Pancreas (tissue), 10 donors: ENCODE data around the gene USH1G. TPM values are rescaled to one million over a fixed set of nuclear protein-coding genes. Genes with fewer than 3 reads are reported as not detected.

Experiments
- ATAC-seq, 4 donors: fragments of 200-7000 bp; cut with Tn5 transposase; one replicate each; pipeline versions ENCODE4 v1.8.0 to v1.9.1; 2020; ENCODE audit warnings: mild to moderate bottlenecking in 4 of 4, moderate library complexity in 4 of 4
- DNase-seq, 6 donors: peaks; one replicate each; pipeline ENCODE4 v3.0.0-alpha.2; 2020
- FAIRE-seq: peaks from 2 replicates; lab custom pipeline; 2012; peaks lifted over from hg19 to GRCh38; lab: Jason Lieb, UNC
- H3K27ac ChIP-seq, 4 donors: fragments of 200-600 bp; sonication (generic); 1 replicate in 3 of 4; 2 replicates in 1 of 4; pipeline versions ENCODE4 v1.5.0 to v1.8.0; 2020
- H3K27me3 ChIP-seq, 4 donors: fragments of 200-600 bp; one replicate each; pipeline ENCODE4 v1.8.0; 2021
- H3K36me3 ChIP-seq, 3 donors: fragments of 200-600 bp; sonication (generic) in 1 of 3; one replicate each; pipeline versions ENCODE4 v1.5.0 to v1.8.0; 2020 to 2021
- H3K4me1 ChIP-seq, 3 donors: fragments of 200-600 bp; one replicate each; pipeline ENCODE4 v1.8.0; 2021
- H3K4me3 ChIP-seq, 4 donors: fragments of 200-600 bp; sonication (generic) in 2 of 4; one replicate each; pipeline versions ENCODE4 v1.5.0 to v1.8.0; 2020 to 2021
- H3K9me3 ChIP-seq, 4 donors: fragments of 200-600 bp; one replicate each; pipeline ENCODE4 v1.8.0; 2021
- CTCF ChIP-seq, 4 donors: fragments of 200-600 bp; sonication (generic) in 3 of 4; IDR thresholded peaks; one replicate each; pipeline versions ENCODE4 v1.5.0 to v1.8.0; 2021; ENCODE audit warnings: antibody characterized with exemption in 4 of 4
- WGBS, 2 donors: extraction: QIAGEN DNeasy Blood & Tissue Kit; methylation state at CpG; one replicate each; pipeline ENCODE4 v1.1.7; 2013; 5-methylcytosine and 5-hydroxymethylcytosine counted together
- intact Hi-C, 3 donors: fragments of 100-400 bp; cut with DNase I; formaldehyde crosslinking; loops; one replicate each; pipeline versions ENCODE4 v1.11.1 to v1.14.2; 2022
- polyA plus RNA-seq, 2 donors: library from polyadenylated mRNA; stranded (reverse); fragments of 200-250 nt; gene quantifications; one replicate each; pipeline ENCODE4 v1.2.3, GENCODE V29; 2013
- total RNA-seq, 6 donors: library from RNA; stranded (reverse); fragmentation: NEBNext Ultra II Directional in 4 of 6; extraction: Animal tissue kit (Norgen Biotek cat#: 25700) in 4 of 6; gene quantifications; one replicate each; pipeline versions ENCODE4 v1.2.1 to v1.2.4, GENCODE V29; 2021 to 2023
- donor health status: healthy with polysubstance abuse.
- donor health status: DM: no; HTN: no; CAD: no; lungs with moderate emphysema.
- donor health status: DM: no; HTN: no; CAD: no.
- donor health status: control.
- donor health status: control.
- donor health status: Bipolar disorder and iron deficiency.
- donor health status: DM: yes; HTN: yes; CAD: no.
- donor health status: DM: no; HTN: no; CAD: no.
- donor health status: DM: no; HTN: no; CAD: no.
- donor health status: DM: yes; HTN: yes; CAD: no.

USH1G gene
- total and polyA plus RNA-seq, 8 donors: 0.03 to 0.17 (median 0.09) TPM; not detected in 1

GRCh38 chr17:74959826-74960515, 36.9 kb upstream of the USH1G start:
- ATAC-seq: no peak
- Histone ChIP-seq H3K36me3 (peaks cover 7 to 43% (median 22%) of the 10 kb centered on the region in 3 donors), H3K4me3 (no peak overlapping the region), H3K4me1 (peaks cover 0 to 2% (median 0%) of the 10 kb centered on the region in 3 donors), H3K9me3 (no peaks in the 10 kb centered on the region), H3K27me3 (no peaks in the 10 kb centered on the region), H3K27ac (no peak overlapping the region)
- no peak for FAIRE-seq
- 72 to 79% methylated on average over 14 of the region's 14 CpGs for WGBS, 2 donors
- intact Hi-C loops: loop anchor here in 1 of 3 donors (10.0 kb wide), 1 partner anchor 55 kb away; the partner anchor contains the start of gene MRPL58
- peak in 2 of 6 donors; percentile 15 to 73 for DNase-seq
- TF ChIP-seq CTCF (IDR thresholded peaks at IDR 0.05): no peak

- H3K4me1 ChIP-seq: no peaks in the 10 kb centered on the region
- H3K27me3 ChIP-seq: no peaks in the 10 kb centered on the region
- intact Hi-C loops: no loop called here
- peak; percentile 85 to 91 (median 90) for TF ChIP-seq CTCF (IDR thresholded peaks at IDR 0.05)
- FAIRE-seq (no peak), DNase-seq (peak; percentile 44 to 95 (median 77)), ATAC-seq (peak; percentile 34 to 74 (median 68))
- no peak overlapping the region for H3K27ac ChIP-seq
- no peaks in the 10 kb centered on the region for H3K9me3 ChIP-seq
- no peak overlapping the region for H3K4me3 ChIP-seq
- WGBS, 2 donors: 58 to 60% methylated on average over 33 of the region's 33 CpGs
- H3K36me3 ChIP-seq: peaks cover 7 to 61% (median 28%) of the 10 kb centered on the region in 3 donors
These were observed 35.1 kb upstream of the USH1G start for GRCh38 chr17:74957935-74958740.

GRCh38 chr17:74956093-74956492, 33.0 kb upstream of the USH1G start:
- WGBS, 2 donors: 82 to 94% methylated on average over 4 of the region's 4 CpGs
- no peak for FAIRE-seq

GRCh38 chr17:74954665-74955421, 31.8 kb upstream of the USH1G start:
- Histone ChIP-seq H3K27ac (no peak overlapping the region), H3K4me1 (no peaks in the 10 kb centered on the region), H3K36me3 (peaks cover 6 to 45% (median 19%) of the 10 kb centered on the region in 3 donors), H3K27me3 (no peaks in the 10 kb centered on the region), H3K4me3 (no peak overlapping the region), H3K9me3 (no peaks in the 10 kb centered on the region)
- intact Hi-C loops: no loop called here
- no peak for ATAC-seq
- WGBS, 2 donors: 74 to 81% methylated on average over 13 of the region's 13 CpGs
- FAIRE-seq: no peak
- TF ChIP-seq CTCF (IDR thresholded peaks at IDR 0.05): no peak
- DNase-seq: no peak

More at GRCh38 chr17:74956093-74956492, 33.0 kb upstream of the USH1G start:
- no peak for TF ChIP-seq CTCF (IDR thresholded peaks at IDR 0.05)
- peaks cover 7 to 56% (median 26%) of the 10 kb centered on the region in 3 donors for H3K36me3 ChIP-seq
- H3K4me3 ChIP-seq: no peak overlapping the region
- ATAC-seq: no peak
- H3K4me1 ChIP-seq: no peaks in the 10 kb centered on the region
- intact Hi-C loops: no loop called here
- H3K9me3 ChIP-seq: no peaks in the 10 kb centered on the region
- H3K27ac ChIP-seq: no peak overlapping the region
- no peak for DNase-seq
- no peaks in the 10 kb centered on the region for H3K27me3 ChIP-seq
